Measurements from ENCODE around the gene LRRC56.

Gene LRRC56

GRCh38 chr11:532527-532985, 4.8 kb upstream of the LRRC56 start:
- H3K4me1 ChIP-seq (ENCODE audit: control insufficient read depth, insufficient read depth, low read length) = peaks cover 28% of the 10 kb centered on the region
- H3K27me3 ChIP-seq (ENCODE audit: control insufficient read depth, insufficient read depth, low read length) = peaks cover under 1% of the 10 kb centered on the region
- H3K4me3 ChIP-seq (ENCODE audit: low read length) = no peak overlapping the region
- peaks cover 13% of the 10 kb centered on the region for H3K36me3 ChIP-seq (ENCODE audit: control insufficient read depth, insufficient read depth, low read length)
- no peaks in the 10 kb centered on the region for H3K9me3 ChIP-seq (ENCODE audit: control insufficient read depth, low read length)
- no peak overlapping the region for H3K9ac ChIP-seq (ENCODE audit: low read length)

DNA sequence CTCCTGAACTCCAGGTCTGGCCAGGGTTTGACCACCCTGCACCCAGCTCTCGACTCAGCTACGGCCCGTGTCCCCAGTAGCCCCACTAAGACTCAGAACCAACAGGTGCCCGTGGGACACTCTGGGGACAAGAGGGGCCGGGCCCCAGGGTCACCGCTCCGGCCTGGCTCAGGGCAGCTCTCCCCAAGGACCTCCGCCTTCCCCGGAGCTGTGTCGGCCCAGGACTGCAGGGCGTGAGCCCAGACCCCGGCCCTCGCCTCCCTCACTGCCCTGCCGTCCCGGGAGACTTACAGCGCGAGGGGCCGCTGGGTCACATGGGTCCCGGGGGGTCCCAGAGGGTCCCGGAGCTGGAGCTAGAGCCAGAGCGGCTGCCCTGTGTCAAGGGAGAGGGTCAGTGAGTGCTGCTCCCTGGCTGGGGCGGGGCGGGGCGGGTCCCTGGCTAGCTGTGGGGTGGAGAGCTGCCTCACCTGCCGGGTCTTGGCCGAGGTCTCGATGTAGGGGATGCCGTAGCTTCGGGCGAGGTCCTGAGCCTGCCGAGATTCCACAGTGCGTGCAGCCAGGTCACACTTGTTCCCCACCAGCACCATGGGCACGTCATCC, 4.2 kb upstream of the LRRC56 start:
- peaks cover 33% of the 10 kb centered on the region for H3K4me1 ChIP-seq (ENCODE audit: control insufficient read depth, insufficient read depth, low read length)
- H3K4me3 ChIP-seq (ENCODE audit: low read length) = no peak overlapping the region
- H3K9ac ChIP-seq (ENCODE audit: low read length) = no peak overlapping the region
- H3K27me3 ChIP-seq (ENCODE audit: control insufficient read depth, insufficient read depth, low read length) = peaks cover 5% of the 10 kb centered on the region
- peaks cover 13% of the 10 kb centered on the region for H3K36me3 ChIP-seq (ENCODE audit: control insufficient read depth, insufficient read depth, low read length)
- no peaks in the 10 kb centered on the region for H3K9me3 ChIP-seq (ENCODE audit: control insufficient read depth, low read length)

GRCh38 chr11:533586-534395, 3.5 kb upstream of the LRRC56 start:
- Histone ChIP-seq H3K9ac (ENCODE audit: low read length) (no peak overlapping the region), H3K4me3 (ENCODE audit: low read length) (no peak overlapping the region), H3K36me3 (ENCODE audit: control insufficient read depth, insufficient read depth, low read length) (peaks cover 13% of the 10 kb centered on the region)

GRCh38 chr11:534396-535209, 2.7 kb upstream of the LRRC56 start:
- peaks cover 37% of the 10 kb centered on the region for H3K4me1 ChIP-seq (ENCODE audit: control insufficient read depth, insufficient read depth, low read length)
- peak overlapping the region; percentile 64 for H3K9ac ChIP-seq (ENCODE audit: low read length)
- H3K36me3 ChIP-seq (ENCODE audit: control insufficient read depth, insufficient read depth, low read length) = peaks cover 13% of the 10 kb centered on the region
- H3K27me3 ChIP-seq (ENCODE audit: control insufficient read depth, insufficient read depth, low read length) = peaks cover 6% of the 10 kb centered on the region
- H3K4me3 ChIP-seq (ENCODE audit: low read length) = peak overlapping the region; percentile 33
- H3K9me3 ChIP-seq (ENCODE audit: control insufficient read depth, low read length) = no peaks in the 10 kb centered on the region

More at GRCh38 chr11:533586-534395, 3.5 kb upstream of the LRRC56 start:
- Histone ChIP-seq H3K4me1 (ENCODE audit: control insufficient read depth, insufficient read depth, low read length) (peaks cover 37% of the 10 kb centered on the region), H3K27me3 (ENCODE audit: control insufficient read depth, insufficient read depth, low read length) (peaks cover 6% of the 10 kb centered on the region), H3K9me3 (ENCODE audit: control insufficient read depth, low read length) (no peaks in the 10 kb centered on the region)

- Histone ChIP-seq H3K9ac (ENCODE audit: low read length) (no peak overlapping the region), H3K4me1 (ENCODE audit: control insufficient read depth, insufficient read depth, low read length) (peaks cover 37% of the 10 kb centered on the region), H3K36me3 (ENCODE audit: control insufficient read depth, insufficient read depth, low read length) (peaks cover 13% of the 10 kb centered on the region), H3K27me3 (ENCODE audit: control insufficient read depth, insufficient read depth, low read length) (peaks cover 6% of the 10 kb centered on the region), H3K9me3 (ENCODE audit: control insufficient read depth, low read length) (no peaks in the 10 kb centered on the region), H3K4me3 (ENCODE audit: low read length) (no peak overlapping the region)
These were observed 2.2 kb upstream of the LRRC56 start for GRCh38 chr11:535210-535518.

GRCh38 chr11:535519-536454, 1.5 kb upstream of the LRRC56 start, which contains the start of gene HRAS:
HRAS (minus strand) TSS chr11:535576.
- Histone ChIP-seq H3K36me3 (ENCODE audit: control insufficient read depth, insufficient read depth, low read length) (peaks cover 13% of the 10 kb centered on the region), H3K27me3 (ENCODE audit: control insufficient read depth, insufficient read depth, low read length) (peaks cover 6% of the 10 kb centered on the region), H3K4me1 (ENCODE audit: control insufficient read depth, insufficient read depth, low read length) (peaks cover 37% of the 10 kb centered on the region), H3K9ac (ENCODE audit: low read length) (peak within 1 kb of the TSS; percentile 64), H3K9me3 (ENCODE audit: control insufficient read depth, low read length) (no peaks in the 10 kb centered on the region), H3K4me3 (ENCODE audit: low read length) (peak within 1 kb of the TSS; percentile 41)

DNA sequence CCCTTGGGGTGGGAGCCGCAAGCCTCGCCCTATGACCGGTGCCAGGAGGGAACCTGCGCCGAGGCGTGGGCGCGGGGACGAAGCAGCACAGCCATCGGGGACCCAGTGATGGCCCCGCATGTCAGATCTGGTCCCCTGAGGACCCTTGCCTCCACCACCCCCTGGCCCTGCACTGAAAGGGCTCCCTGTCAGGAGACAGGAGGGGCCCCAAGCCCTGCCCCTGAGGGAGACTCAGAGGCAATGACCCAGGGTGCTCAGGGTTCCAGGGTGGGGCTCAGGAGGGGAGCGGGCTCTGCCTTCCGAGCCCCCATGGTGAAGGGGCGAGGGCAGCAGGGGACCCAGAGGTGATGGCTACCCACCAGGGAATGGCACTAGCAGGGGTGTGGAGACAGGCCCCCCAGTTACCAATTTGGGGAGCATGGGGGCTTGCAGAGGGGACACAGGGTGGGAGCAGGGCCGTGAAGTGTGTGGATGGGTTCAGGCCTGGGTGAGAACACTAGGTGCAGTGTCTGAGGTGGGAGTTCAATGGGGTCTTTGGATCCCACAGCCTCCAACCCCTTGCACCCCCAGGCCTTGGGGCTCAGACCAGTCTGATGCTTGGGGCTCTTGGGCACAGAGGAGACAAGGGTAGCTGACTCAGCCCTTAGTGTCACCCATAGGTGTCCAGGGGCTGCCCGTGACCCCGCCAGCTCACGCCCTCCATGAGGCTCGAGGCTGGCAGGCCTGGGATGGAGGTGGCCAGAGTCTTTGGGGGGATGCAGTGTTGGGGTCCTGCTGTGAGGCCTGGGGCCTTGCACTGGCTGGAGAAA, 499 bp downstream of the LRRC56 start:
- Histone ChIP-seq H3K9me3 (ENCODE audit: control insufficient read depth, low read length) (no peaks in the 10 kb centered on the region), H3K27me3 (ENCODE audit: control insufficient read depth, insufficient read depth, low read length) (peaks cover 6% of the 10 kb centered on the region), H3K36me3 (ENCODE audit: control insufficient read depth, insufficient read depth, low read length) (peaks cover 5% of the 10 kb centered on the region), H3K4me1 (ENCODE audit: control insufficient read depth, insufficient read depth, low read length) (peaks cover 33% of the 10 kb centered on the region), H3K9ac (ENCODE audit: low read length) (peak overlapping the region; percentile 31), H3K4me3 (ENCODE audit: low read length) (peak overlapping the region; percentile 11)

DNA sequence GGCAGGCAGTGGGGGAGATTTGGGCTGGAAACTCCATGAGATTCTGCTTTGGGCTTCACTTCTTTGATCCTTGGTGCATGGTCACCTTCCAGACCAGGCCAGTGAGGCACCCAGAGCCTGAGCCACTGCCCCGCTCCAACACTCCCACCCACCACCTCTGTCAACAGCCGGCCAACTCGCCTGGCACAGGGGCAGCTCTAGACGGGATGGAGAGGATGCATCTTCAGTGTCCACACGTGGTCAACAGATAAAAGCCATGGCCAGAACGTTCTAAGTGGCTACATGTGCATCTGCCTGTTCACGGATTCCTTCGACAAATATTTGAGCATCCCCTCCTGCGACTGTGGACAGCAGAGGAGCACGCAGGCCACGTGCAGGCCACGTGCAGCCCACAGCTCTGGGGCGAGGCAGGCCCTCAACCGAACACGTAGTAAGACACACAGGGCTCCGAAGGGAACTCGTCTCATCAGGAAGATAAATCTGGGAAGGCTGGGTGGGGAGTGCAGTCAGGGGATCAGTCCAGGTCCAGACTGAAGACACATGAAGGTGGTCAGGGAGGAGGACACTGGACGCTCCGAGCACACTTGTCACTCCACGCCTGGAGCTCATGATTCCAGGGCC, 1.2 kb downstream of the LRRC56 start:
- Histone ChIP-seq H3K4me3 (ENCODE audit: low read length) (no peak overlapping the region), H3K27me3 (ENCODE audit: control insufficient read depth, insufficient read depth, low read length) (peaks cover 6% of the 10 kb centered on the region), H3K36me3 (ENCODE audit: control insufficient read depth, insufficient read depth, low read length) (peaks cover 2% of the 10 kb centered on the region), H3K9me3 (ENCODE audit: control insufficient read depth, low read length) (no peaks in the 10 kb centered on the region), H3K9ac (ENCODE audit: low read length) (no peak overlapping the region), H3K4me1 (ENCODE audit: control insufficient read depth, insufficient read depth, low read length) (peaks cover 30% of the 10 kb centered on the region)

DNA sequence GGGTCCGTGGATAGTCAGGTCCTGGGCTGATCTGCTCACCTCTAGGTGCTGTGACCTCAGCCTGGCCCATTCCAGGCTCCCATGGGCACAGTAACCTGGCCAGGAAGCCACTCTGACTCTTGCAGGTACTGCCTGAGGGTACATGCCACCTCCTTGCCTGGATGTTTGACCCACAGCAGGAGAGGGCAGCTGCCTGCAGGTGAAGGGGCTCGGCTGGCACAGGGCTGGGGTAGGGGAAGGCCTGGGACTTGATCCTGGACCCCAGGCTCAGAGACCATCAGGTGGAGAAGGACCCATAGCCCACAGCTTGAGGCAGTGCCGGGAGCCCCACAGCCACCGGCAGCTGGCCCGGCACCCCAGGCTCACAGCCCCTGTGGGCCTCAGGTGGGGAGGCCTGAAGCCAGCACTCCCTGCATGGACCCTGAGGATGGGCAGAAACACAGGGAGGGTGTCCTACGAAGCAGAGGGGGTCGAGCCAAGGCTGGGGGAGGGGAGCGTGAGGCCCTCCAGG, 2.7 kb downstream of the LRRC56 start:
- H3K9ac ChIP-seq (ENCODE audit: low read length) = no peak overlapping the region
- no peaks in the 10 kb centered on the region for H3K9me3 ChIP-seq (ENCODE audit: control insufficient read depth, low read length)
- no peaks in the 10 kb centered on the region for H3K36me3 ChIP-seq (ENCODE audit: control insufficient read depth, insufficient read depth, low read length)
- peaks cover 30% of the 10 kb centered on the region for H3K4me1 ChIP-seq (ENCODE audit: control insufficient read depth, insufficient read depth, low read length)
- H3K4me3 ChIP-seq (ENCODE audit: low read length) = no peak overlapping the region
- H3K27me3 ChIP-seq (ENCODE audit: control insufficient read depth, insufficient read depth, low read length) = peaks cover 6% of the 10 kb centered on the region

- H3K4me1 ChIP-seq (ENCODE audit: control insufficient read depth, insufficient read depth, low read length) = peaks cover 31% of the 10 kb centered on the region
- H3K36me3 ChIP-seq (ENCODE audit: control insufficient read depth, insufficient read depth, low read length) = no peaks in the 10 kb centered on the region
- H3K27me3 ChIP-seq (ENCODE audit: control insufficient read depth, insufficient read depth, low read length) = peaks cover 6% of the 10 kb centered on the region
- no peaks in the 10 kb centered on the region for H3K9me3 ChIP-seq (ENCODE audit: control insufficient read depth, low read length)
- H3K9ac ChIP-seq (ENCODE audit: low read length) = no peak overlapping the region
- H3K4me3 ChIP-seq (ENCODE audit: low read length) = no peak overlapping the region
These were observed 3.5 kb downstream of the LRRC56 start for GRCh38 chr11:540583-541432.

Data from mucosa of stomach (tissue), 1 donor.